SK-N-SH (cell line): Measurements from ENCODE around the gene MAD1L1. TPM values are rescaled to one million over a fixed set of nuclear protein-coding genes. Genes with fewer than 3 reads are reported as not detected.
"Not testable (repeated sequence)": the region's sequence is repeated elsewhere in the genome, so short reads cannot be mapped to it uniquely, and the experiment has no call there.

Experiments used
- CTCF ChIA-PET: fragments of 300-600, 350-600 bp; formaldehyde crosslinking; extraction: SDS; loops from one replicate; lab custom pipeline; 2021; lab: Yijun Ruan, JAX
- POLR2A ChIA-PET: fragments of 350-600 bp; sonication (Branson Sonifier 250); formaldehyde crosslinking; extraction: SDS; loops from one replicate; lab custom pipeline; 2020; ENCODE audit warnings: antibody characterized with exemption, inconsistent platforms; lab: Yijun Ruan, JAX
- DNase-seq: peaks from one replicate; pipeline ENCODE4 v3.0.0; 2012
- H2AFZ ChIP-seq: fragments of 200-600 bp; sonication (generic); 2 replicates; pipeline ENCODE4 v1.8.1; 2016; ENCODE audit warnings: antibody characterized with exemption, mild to moderate bottlenecking, low read depth
- H3F3A ChIP-seq: fragments of 200-600 bp; sonication (generic); replicated peaks from 2 replicates; pipeline ENCODE3; 2016; ENCODE audit warnings: antibody characterized with exemption, mild to moderate bottlenecking; ENCODE audit not compliant: insufficient read depth
- H3K27ac ChIP-seq, 2 experiments: fragments of 200-500 bp in 1 of 2; fragments of 200-600 bp in 1 of 2; sonication (Bioruptor generic) in 1 of 2; sonication (generic), shearing (Covaris generic) in 1 of 2; 2 replicates each; pipeline versions ENCODE4 v1.5.1 to v1.6.1; 2014 to 2016; ENCODE audit warnings: low read depth in 2 of 2, inconsistent platforms in 1 of 2, low read length in 1 of 2, mild to moderate bottlenecking in 1 of 2, mixed read lengths in 1 of 2
- H3K27me3 ChIP-seq: fragments of 200-600 bp; sonication (generic), shearing (Covaris generic); 2 replicates; pipeline ENCODE4 v1.6.1; 2016; ENCODE audit warnings: mixed run types; ENCODE audit not compliant: insufficient read depth
- H3K36me3 ChIP-seq, 2 experiments: fragments of 200-500 bp in 1 of 2; fragments of 200-600 bp in 1 of 2; sonication (Bioruptor generic) in 1 of 2; sonication (generic) in 1 of 2; replicated peaks in 1 of 2; 2 replicates each; pipeline versions ENCODE3 to v1.5.1; 2014 to 2016; ENCODE audit warnings: low read length in 1 of 2, mild to moderate bottlenecking in 1 of 2; ENCODE audit not compliant: insufficient read depth in 2 of 2, control insufficient read depth in 1 of 2
- H3K4me1 ChIP-seq, 2 experiments: fragments of 200-500 bp in 1 of 2; fragments of 200-600 bp in 1 of 2; sonication (Bioruptor generic) in 1 of 2; sonication (generic), shearing (Covaris generic) in 1 of 2; 2 replicates each; pipeline versions ENCODE4 v1.5.1 to v1.6.1; 2014 to 2016; ENCODE audit warnings: low read depth in 1 of 2, low read length in 1 of 2, mixed run types in 1 of 2; ENCODE audit not compliant: insufficient read depth in 2 of 2, control insufficient read depth in 1 of 2
- H3K4me2 ChIP-seq: fragments of 200-600 bp; sonication (generic), shearing (Covaris generic); 2 replicates; pipeline ENCODE4 v1.6.1; 2017; ENCODE audit warnings: mixed run types
- H3K4me3 ChIP-seq, 2 experiments: fragments of 200-500 bp in 1 of 2; fragments of 200-600 bp in 1 of 2; sonication (Bioruptor generic) in 1 of 2; sonication (generic), shearing (Covaris generic) in 1 of 2; 2 replicates each; pipeline versions ENCODE4 v1.5.1 to v1.8.1; 2014 to 2016; ENCODE audit warnings: low read depth in 2 of 2, inconsistent platforms in 1 of 2, low read length in 1 of 2, mild to moderate bottlenecking in 1 of 2, mixed read lengths in 1 of 2, moderate library complexity in 1 of 2
- H3K79me2 ChIP-seq: fragments of 200-600 bp; sonication (generic); 2 replicates; pipeline ENCODE4 v1.8.1; 2017; ENCODE audit warnings: mild to moderate bottlenecking; ENCODE audit not compliant: insufficient read depth
- H3K9ac ChIP-seq: fragments of 200-600 bp; sonication (generic); 2 replicates; pipeline ENCODE4 v1.6.1; 2017; ENCODE audit warnings: mixed run types
- H3K9me2 ChIP-seq: fragments of 200-600 bp; sonication (generic); 2 replicates; pipeline ENCODE4 v1.6.1; 2017; ENCODE audit warnings: mixed run types
- H3K9me3 ChIP-seq: fragments of 200-600 bp; sonication (generic); 2 replicates; pipeline ENCODE4 v1.6.1; 2017; ENCODE audit warnings: mixed run types, mild to moderate bottlenecking, moderate library complexity
- H4K20me1 ChIP-seq: fragments of 200-600 bp; sonication (generic); 2 replicates; pipeline ENCODE4 v1.6.1; 2017; ENCODE audit warnings: mild to moderate bottlenecking, mixed run types; ENCODE audit not compliant: insufficient read depth
- ELF1 ChIP-seq: IDR thresholded peaks from 2 replicates; pipeline ENCODE4 v1.4.0; 2012
- EP300 ChIP-seq, 2 experiments: IDR thresholded peaks; 2 replicates each; pipeline versions ENCODE4 v1.4.0 to v1.6.1; 2012; ENCODE audit warnings: borderline replicate concordance in 1 of 2, low read depth in 1 of 2, low read length in 1 of 2
- MEF2A ChIP-seq: IDR thresholded peaks from 2 replicates; pipeline ENCODE4 v1.4.0; 2012; ENCODE audit warnings: low read depth, borderline replicate concordance
- RCOR1 ChIP-seq: fragments of 150-350 bp; IDR thresholded peaks from 2 replicates; pipeline ENCODE4 v1.6.1; 2017; ENCODE audit warnings: antibody characterized with exemption, low read length
- RXRA ChIP-seq: IDR thresholded peaks from 2 replicates; pipeline ENCODE4 v1.4.0; 2012; ENCODE audit warnings: low read depth, mild to moderate bottlenecking, borderline replicate concordance
- SMC3 ChIP-seq: IDR thresholded peaks from 2 replicates; pipeline ENCODE4 v1.6.1; 2012; ENCODE audit warnings: low read depth, low read length, improper control_type of control experiment
- TAF1 ChIP-seq: IDR thresholded peaks from 2 replicates; pipeline ENCODE4 v1.6.1; 2012; ENCODE audit warnings: low read depth, mild to moderate bottlenecking, low read length, moderate library complexity, borderline replicate concordance
- WGBS: methylation state at CpG from one replicate; pipeline ENCODE4 v1.1.6; 2017; ENCODE audit warnings: low lambda C conversion rate; 5-methylcytosine and 5-hydroxymethylcytosine counted together
- polyA plus RNA-seq, 3 experiments: library from polyadenylated mRNA; depleted of rRNA; stranded (reverse); fragments of >200 nt; gene quantifications; 2 replicates each; pipeline ENCODE4 v1.2.3, GENCODE V29; 2012
- TF ChIP-seq, protein P1 (sequence below): IDR thresholded peaks from 2 replicates; pipeline ENCODE4 v1.4.0; 2012; ENCODE audit warnings: low read depth
- TF ChIP-seq, protein P2 (sequence below): IDR thresholded peaks from 2 replicates; pipeline ENCODE4 v1.4.0; 2012; ENCODE audit warnings: low read depth, borderline replicate concordance

Gene MAD1L1
- polyA plus RNA-seq, 1 of the 3 experiments (the other 2 are of a cell fraction) = 46.2 TPM

DNA sequence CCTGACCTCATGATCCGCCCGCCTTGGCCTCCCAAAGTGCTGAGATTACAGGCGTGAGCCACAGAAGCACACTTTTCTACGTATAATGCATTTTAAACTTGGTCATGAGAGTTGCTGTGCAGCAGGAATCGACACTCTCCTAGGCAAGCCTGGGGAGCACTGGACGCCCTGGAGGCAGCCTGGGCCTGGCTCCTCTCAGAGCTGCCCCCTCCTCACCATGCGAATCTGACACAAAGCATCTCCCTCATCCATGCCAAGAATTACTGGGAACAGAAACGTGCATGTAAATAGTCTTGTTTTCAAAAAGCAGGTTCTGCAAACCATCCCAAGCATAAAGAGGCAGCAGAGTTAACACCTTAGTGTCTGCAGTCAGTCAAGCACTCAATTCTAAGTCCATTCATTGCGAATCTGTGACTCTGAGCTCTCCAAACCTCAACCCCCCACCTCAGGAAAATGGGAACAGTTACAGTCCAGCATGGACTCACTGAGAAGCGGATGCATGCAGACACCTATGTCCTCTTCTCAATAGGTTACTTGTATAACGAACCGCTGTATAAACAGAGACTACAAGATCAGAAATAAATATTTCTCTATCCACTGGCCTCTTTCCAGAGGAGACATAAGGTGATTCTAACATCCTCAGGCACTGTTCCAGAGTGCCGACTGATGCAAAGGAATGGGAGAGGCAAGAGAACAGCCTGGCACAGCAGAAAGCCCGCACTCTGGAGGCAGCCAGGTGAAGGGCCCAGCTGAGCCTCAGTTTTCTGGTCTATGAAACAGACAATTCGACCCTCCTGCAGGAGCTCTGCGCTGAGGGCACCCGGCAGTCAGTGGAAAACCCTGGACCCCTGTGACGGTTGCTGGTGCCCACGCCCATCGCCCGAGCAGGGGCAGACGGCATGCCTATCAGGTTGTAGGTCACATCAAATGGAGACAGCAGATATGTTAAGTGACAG, 68.9 kb downstream of the MAD1L1 start:
- Histone ChIP-seq H3K4me2 (no peak overlapping the region), H3K9me2 (no peaks in the 10 kb centered on the region), H3K4me1 (peaks cover 0 to 32% of the 10 kb centered on the region in 2 experiments; a peak in 3 of 4 replicates), H3F3A (no peaks in the 10 kb centered on the region), H3K4me3 (no peak overlapping the region), H3K27me3 (no peaks in the 10 kb centered on the region), H3K9ac (no peak overlapping the region), H3K9me3 (no peaks in the 10 kb centered on the region), H3K36me3 (no peaks in the 10 kb centered on the region), H2AFZ (no peak overlapping the region), H3K27ac (peak overlapping the region in 1 of 2 experiments; percentile 69; a peak in 2 of 4 replicates), H3K79me2 (no peaks in the 10 kb centered on the region), H4K20me1 (no peaks in the 10 kb centered on the region)
- POLR2A ChIA-PET = no interaction called here
- peak in 1 of 2 experiments; percentile 44; a peak in 1 of 4 replicates for TF ChIP-seq EP300 (IDR thresholded peaks at IDR 0.05; ENCODE audit: borderline replicate concordance in 1 of 2, low read depth in 1 of 2, low read length in 1 of 2)
- TF ChIP-seq, protein P1, sequence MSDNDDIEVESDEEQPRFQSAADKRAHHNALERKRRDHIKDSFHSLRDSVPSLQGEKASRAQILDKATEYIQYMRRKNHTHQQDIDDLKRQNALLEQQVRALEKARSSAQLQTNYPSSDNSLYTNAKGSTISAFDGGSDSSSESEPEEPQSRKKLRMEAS = no peak
- WGBS = 88% methylated on average over 21 of the region's 22 CpGs
- CTCF ChIA-PET = interaction anchor here (0.6 to 2.2 kb wide), 5 partner anchors 13 to 45 kb away, joined by 3 to 9 read pairs (median 5); no protein-coding TSS in a partner anchor
- peak; percentile 72 for DNase-seq

DNA sequence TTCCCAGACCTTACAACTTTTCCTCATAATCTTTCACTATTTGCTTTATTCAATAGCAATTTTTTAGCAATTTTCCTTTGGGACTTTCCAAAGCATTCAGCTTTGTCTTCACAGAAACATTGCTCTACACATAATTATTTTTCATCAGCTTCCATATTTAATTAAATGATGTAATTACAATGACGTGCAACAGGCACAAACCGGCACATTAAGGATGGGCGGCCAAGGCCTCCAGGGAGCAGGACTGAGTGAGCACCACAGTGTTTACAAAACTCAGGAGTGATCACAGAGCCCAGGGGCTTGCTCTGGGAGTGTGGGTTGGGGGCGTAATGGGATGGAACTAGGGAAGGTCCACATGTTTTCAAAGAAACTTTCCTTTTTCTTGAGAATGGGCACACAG, 69.8 kb downstream of the MAD1L1 start:
- Histone ChIP-seq H4K20me1 (no peaks in the 10 kb centered on the region), H3K4me1 (peaks cover 0 to 32% of the 10 kb centered on the region in 2 experiments; a peak in 3 of 4 replicates), H3K9ac (no peak overlapping the region), H3K36me3 (no peaks in the 10 kb centered on the region), H3K79me2 (no peaks in the 10 kb centered on the region), H2AFZ (no peak overlapping the region), H3F3A (no peaks in the 10 kb centered on the region), H3K9me3 (no peaks in the 10 kb centered on the region), H3K4me2 (no peak overlapping the region), H3K4me3 (no peak overlapping the region), H3K9me2 (no peaks in the 10 kb centered on the region), H3K27me3 (no peaks in the 10 kb centered on the region), H3K27ac (peak overlapping the region in 1 of 2 experiments; percentile 66; a peak in 2 of 4 replicates)
- WGBS = 86% methylated on average over 4 of the region's 4 CpGs
- CTCF ChIA-PET = interaction anchor here (0.7 to 1.6 kb wide), 3 partner anchors 9 to 41 kb away, joined by 3 to 5 read pairs (median 3); no protein-coding TSS in a partner anchor
- DNase-seq = peak; percentile 79
- TF ChIP-seq RCOR1 (0 out of 2 replicates have a peak, but pooled peaks have one; percentile 29), MEF2A (no peak), RXRA (no peak), ELF1 (no peak), TAF1 (no peak), SMC3 (no peak)
- TF ChIP-seq, protein P2, sequence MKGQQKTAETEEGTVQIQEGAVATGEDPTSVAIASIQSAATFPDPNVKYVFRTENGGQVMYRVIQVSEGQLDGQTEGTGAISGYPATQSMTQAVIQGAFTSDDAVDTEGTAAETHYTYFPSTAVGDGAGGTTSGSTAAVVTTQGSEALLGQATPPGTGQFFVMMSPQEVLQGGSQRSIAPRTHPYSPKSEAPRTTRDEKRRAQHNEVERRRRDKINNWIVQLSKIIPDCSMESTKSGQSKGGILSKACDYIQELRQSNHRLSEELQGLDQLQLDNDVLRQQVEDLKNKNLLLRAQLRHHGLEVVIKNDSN = no peak
- POLR2A ChIA-PET = no interaction called here

DNA sequence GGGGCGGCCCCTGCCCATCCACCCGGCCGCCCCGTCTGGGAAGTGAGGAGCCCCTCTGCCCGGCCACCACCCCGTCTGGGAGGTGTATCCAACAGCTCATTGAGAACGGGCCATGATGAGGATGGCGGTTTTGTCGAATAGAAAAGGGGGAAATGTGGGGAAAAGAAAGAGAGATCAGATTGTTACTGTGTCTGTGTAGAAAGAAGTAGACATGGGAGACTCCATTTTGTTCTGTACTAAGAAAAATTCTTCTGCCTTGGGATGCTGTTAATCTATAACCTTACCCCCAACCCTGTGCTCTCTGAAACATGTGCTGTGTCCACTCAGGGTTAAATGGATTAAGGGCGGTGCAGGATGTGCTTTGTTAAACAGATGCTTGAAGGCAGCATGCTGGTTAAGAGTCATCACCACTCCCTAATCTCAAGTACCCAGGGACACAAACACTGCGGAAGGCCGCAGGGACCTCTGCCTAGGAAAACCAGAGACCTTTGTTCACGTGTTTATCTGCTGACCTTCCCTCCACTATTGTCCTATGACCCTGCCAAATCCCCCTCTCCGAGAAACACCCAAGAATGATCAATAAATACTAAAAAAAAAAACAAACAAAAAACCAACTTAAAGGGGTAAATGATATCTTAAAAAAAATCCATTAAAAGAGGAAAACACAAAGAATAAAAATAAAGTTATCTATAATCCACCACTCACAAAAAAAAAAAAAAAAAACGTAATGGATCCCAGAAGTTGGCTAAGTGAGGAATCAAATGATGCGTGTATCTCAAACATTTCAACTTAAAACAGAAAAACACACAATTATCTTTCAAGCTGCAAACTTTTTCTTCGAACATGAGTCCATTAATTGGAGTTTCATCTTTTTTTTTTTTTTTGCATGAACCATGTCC, 70.5 kb downstream of the MAD1L1 start:
- H3K36me3 ChIP-seq, H3K4me3 ChIP-seq, H3K9me3 ChIP-seq, H3K79me2 ChIP-seq, H2AFZ ChIP-seq, H3K27me3 ChIP-seq, POLR2A ChIA-PET, DNase-seq, H3K9me2 ChIP-seq, H3K9ac ChIP-seq, H4K20me1 ChIP-seq, H3K4me2 ChIP-seq, H3F3A ChIP-seq: not testable (repeated sequence)
- CTCF ChIA-PET = interaction anchor here (0.7 to 1.4 kb wide), 2 partner anchors 10 to 32 kb away, joined by 3 to 5 read pairs; no protein-coding TSS in a partner anchor
- WGBS = 86% methylated on average over 17 of the region's 17 CpGs
- H3K27ac ChIP-seq = peak overlapping the region in 1 of 2 experiments; percentile 66; a peak in 2 of 4 replicates
- peaks cover 0 to 32% of the 10 kb centered on the region in 2 experiments; a peak in 3 of 4 replicates for H3K4me1 ChIP-seq
